ENCODE data around the gene C19orf12. TPM values are rescaled to one million over a fixed set of nuclear protein-coding genes. Genes with fewer than 3 reads are reported as not detected.

C19orf12 gene
- polyA plus RNA-seq, 1 donor from 2014 or later, result 83.8 TPM

DNA sequence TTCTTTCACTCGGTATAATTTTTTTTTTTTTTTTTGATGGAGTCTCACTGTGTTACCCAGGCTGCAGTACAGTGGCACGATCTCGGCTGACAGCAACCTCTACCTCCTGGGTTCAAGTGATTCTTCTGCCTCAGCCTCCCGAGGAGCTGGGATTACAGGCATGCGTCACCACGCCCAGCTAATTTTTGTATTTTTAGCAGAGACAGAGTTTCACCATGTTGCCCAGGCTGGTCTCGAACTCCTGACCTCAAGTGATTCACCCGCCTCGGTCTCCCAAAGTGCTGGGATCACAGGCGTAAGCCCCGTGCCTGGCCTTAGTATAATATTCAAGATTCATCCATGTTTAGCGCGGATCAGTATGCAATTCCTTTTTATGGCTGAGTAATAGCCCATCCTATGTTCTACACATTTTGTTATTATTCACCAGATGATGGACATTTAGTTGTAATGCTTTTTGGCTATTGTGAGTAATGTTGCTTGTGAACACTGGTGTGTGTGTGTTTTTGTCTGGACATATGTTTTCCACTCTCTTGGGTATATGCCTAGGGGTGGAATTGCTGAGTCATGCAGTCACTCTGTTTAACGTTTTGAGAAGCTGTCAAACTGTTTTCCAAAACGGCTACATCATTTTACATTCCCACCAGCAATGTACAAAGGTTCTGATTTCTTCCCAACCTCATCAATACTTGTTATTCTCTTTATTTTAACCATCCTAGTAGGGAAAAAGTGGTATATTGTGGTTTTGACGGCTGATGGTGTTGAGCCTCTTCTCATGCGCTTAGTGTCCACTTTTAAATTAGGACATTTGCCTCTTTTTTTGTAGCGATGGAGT, 26.9 kb downstream of the C19orf12 start:
- no peaks in the 10 kb centered on the region for H4K20me1 ChIP-seq (ENCODE audit: insufficient read depth)
- H3K27ac ChIP-seq (ENCODE audit: low read length), result no peak overlapping the region
- H3K9ac ChIP-seq (ENCODE audit: low read length), result no peak overlapping the region
- H3K4me3 ChIP-seq (ENCODE audit: low read length), result no peak overlapping the region
- no peaks in the 10 kb centered on the region for H3K27me3 ChIP-seq (ENCODE audit: insufficient read depth, low read depth, low read length)
- no peaks in the 10 kb centered on the region for H3F3A ChIP-seq (ENCODE audit: insufficient read depth, low read length, poor library complexity, severe bottlenecking)
- H3K9me2 ChIP-seq (ENCODE audit: insufficient read depth, low read length), result no peaks in the 10 kb centered on the region
- H3K9me3 ChIP-seq (ENCODE audit: low read length), result no peaks in the 10 kb centered on the region
- no peaks in the 10 kb centered on the region for H3K79me2 ChIP-seq (replicated peaks; ENCODE audit: insufficient read depth, low read length)
- no peaks in the 10 kb centered on the region for H3K36me3 ChIP-seq (ENCODE audit: insufficient read depth, low read length)
- no peak for TF ChIP-seq MXI1 (conservative IDR thresholded peaks at IDR 0.05; ENCODE audit: poor library complexity, severe bottlenecking)
- TF ChIP-seq, protein P1, sequence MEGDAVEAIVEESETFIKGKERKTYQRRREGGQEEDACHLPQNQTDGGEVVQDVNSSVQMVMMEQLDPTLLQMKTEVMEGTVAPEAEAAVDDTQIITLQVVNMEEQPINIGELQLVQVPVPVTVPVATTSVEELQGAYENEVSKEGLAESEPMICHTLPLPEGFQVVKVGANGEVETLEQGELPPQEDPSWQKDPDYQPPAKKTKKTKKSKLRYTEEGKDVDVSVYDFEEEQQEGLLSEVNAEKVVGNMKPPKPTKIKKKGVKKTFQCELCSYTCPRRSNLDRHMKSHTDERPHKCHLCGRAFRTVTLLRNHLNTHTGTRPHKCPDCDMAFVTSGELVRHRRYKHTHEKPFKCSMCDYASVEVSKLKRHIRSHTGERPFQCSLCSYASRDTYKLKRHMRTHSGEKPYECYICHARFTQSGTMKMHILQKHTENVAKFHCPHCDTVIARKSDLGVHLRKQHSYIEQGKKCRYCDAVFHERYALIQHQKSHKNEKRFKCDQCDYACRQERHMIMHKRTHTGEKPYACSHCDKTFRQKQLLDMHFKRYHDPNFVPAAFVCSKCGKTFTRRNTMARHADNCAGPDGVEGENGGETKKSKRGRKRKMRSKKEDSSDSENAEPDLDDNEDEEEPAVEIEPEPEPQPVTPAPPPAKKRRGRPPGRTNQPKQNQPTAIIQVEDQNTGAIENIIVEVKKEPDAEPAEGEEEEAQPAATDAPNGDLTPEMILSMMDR (IDR thresholded peaks at IDR 0.05; ENCODE audit: poor library complexity, severe bottlenecking), result no peak
- TF ChIP-seq, protein P2, sequence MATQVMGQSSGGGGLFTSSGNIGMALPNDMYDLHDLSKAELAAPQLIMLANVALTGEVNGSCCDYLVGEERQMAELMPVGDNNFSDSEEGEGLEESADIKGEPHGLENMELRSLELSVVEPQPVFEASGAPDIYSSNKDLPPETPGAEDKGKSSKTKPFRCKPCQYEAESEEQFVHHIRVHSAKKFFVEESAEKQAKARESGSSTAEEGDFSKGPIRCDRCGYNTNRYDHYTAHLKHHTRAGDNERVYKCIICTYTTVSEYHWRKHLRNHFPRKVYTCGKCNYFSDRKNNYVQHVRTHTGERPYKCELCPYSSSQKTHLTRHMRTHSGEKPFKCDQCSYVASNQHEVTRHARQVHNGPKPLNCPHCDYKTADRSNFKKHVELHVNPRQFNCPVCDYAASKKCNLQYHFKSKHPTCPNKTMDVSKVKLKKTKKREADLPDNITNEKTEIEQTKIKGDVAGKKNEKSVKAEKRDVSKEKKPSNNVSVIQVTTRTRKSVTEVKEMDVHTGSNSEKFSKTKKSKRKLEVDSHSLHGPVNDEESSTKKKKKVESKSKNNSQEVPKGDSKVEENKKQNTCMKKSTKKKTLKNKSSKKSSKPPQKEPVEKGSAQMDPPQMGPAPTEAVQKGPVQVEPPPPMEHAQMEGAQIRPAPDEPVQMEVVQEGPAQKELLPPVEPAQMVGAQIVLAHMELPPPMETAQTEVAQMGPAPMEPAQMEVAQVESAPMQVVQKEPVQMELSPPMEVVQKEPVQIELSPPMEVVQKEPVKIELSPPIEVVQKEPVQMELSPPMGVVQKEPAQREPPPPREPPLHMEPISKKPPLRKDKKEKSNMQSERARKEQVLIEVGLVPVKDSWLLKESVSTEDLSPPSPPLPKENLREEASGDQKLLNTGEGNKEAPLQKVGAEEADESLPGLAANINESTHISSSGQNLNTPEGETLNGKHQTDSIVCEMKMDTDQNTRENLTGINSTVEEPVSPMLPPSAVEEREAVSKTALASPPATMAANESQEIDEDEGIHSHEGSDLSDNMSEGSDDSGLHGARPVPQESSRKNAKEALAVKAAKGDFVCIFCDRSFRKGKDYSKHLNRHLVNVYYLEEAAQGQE (IDR thresholded peaks at IDR 0.05; ENCODE audit: borderline replicate concordance), result no peak
- no peak for TF ChIP-seq POLR2AphosphoS5 (IDR thresholded peaks at IDR 0.05)
- TF ChIP-seq TAF1 (IDR thresholded peaks at IDR 0.05; ENCODE audit: low read depth), result no peak
- no peak for TF ChIP-seq EZH2 (IDR thresholded peaks at IDR 0.05; ENCODE audit: borderline replicate concordance, insufficient read depth, low read length, poor library complexity, severe bottlenecking)
- H2AFZ ChIP-seq (ENCODE audit: low read depth, low read length), result no peak overlapping the region
- H3K4me2 ChIP-seq (ENCODE audit: low read length), result no peak overlapping the region

DNA sequence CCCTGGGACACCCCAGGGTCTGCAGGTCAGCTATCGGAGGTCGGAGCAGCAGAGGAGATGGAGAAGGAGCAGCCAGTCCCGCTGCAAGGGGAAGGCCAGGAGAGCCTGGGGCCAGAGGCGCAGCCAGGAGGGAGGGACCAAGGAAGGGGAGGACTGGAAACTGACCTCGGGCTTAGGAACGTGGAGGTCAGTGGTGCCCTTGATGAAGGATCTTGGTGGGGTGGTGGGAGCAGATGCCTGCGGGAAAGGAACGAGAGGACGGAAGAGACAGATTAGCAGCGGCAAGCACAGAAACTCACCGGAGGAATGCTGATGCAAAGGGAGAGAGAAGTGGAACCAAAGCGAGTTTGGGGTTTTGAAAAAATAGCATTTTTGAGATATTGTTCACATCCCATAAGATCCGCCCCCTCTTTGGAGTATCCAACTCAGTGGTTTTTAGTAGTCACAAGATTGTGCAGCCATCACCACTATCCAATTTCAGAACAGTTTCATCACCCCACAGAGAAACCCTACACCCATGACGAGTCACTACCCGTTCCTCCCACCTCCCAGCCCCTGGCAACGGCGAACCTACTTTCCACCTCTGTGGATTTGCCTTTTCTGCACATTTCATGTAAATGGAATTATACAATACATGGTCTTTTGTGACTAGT, 27.7 kb downstream of the C19orf12 start:
- H3K36me3 ChIP-seq (ENCODE audit: insufficient read depth, low read length), result no peaks in the 10 kb centered on the region
- H2AFZ ChIP-seq (ENCODE audit: low read depth, low read length), result no peak overlapping the region
- no peaks in the 10 kb centered on the region for H3K9me2 ChIP-seq (ENCODE audit: insufficient read depth, low read length)
- H4K20me1 ChIP-seq (ENCODE audit: insufficient read depth), result no peaks in the 10 kb centered on the region
- H3F3A ChIP-seq (ENCODE audit: insufficient read depth, low read length, poor library complexity, severe bottlenecking), result no peaks in the 10 kb centered on the region
- H3K27ac ChIP-seq (ENCODE audit: low read length), result no peak overlapping the region
- no peaks in the 10 kb centered on the region for H3K9me3 ChIP-seq (ENCODE audit: low read length)
- H3K4me2 ChIP-seq (ENCODE audit: low read length), result no peak overlapping the region
- no peak overlapping the region for H3K9ac ChIP-seq (ENCODE audit: low read length)
- no peak overlapping the region for H3K4me3 ChIP-seq (ENCODE audit: low read length)
- no peaks in the 10 kb centered on the region for H3K79me2 ChIP-seq (replicated peaks; ENCODE audit: insufficient read depth, low read length)
- no peak for TF ChIP-seq EP300 (conservative IDR thresholded peaks at IDR 0.05; ENCODE audit: poor library complexity, severe bottlenecking)
- TF ChIP-seq TAF1 (IDR thresholded peaks at IDR 0.05; ENCODE audit: low read depth), result no peak
- TF ChIP-seq, protein P2 (IDR thresholded peaks at IDR 0.05; ENCODE audit: borderline replicate concordance), result no peak
- no peak for TF ChIP-seq MXI1 (conservative IDR thresholded peaks at IDR 0.05; ENCODE audit: poor library complexity, severe bottlenecking)
- no peak for TF ChIP-seq POLR2AphosphoS5 (IDR thresholded peaks at IDR 0.05)
- H3K27me3 ChIP-seq (ENCODE audit: insufficient read depth, low read depth, low read length), result no peaks in the 10 kb centered on the region

Data from neural cell (in vitro differentiated cells).